Cardiac muscle cell (in vitro differentiated cells and primary cell): ENCODE measurements around the gene SNAPC4. TPM values are rescaled to one million over a fixed set of nuclear protein-coding genes. Genes with fewer than 3 reads are reported as not detected.
A peak's percentile ranks its signal among the peaks of the same experiment; 100 is the strongest.

Source experiments
- DNase-seq, 2 donors: peaks; one replicate each; pipeline versions ENCODE4 v3.0.0 to v3.0.0-alpha.2; 2010 to 2017; ENCODE audit warnings: low read depth in 1 of 2, low spot score in 1 of 2
- H3K27ac ChIP-seq: fragments of 200-600 bp; sonication (generic); 2 replicates; pipeline ENCODE4 v1.5.1; 2016
- H3K27me3 ChIP-seq: fragments of 200-600 bp; sonication (generic); 2 replicates; pipeline ENCODE4 v1.6.0; 2016; ENCODE audit warnings: control low read depth
- H3K36me3 ChIP-seq: fragments of 200-600 bp; sonication (generic); 2 replicates; pipeline ENCODE4 v1.5.1; 2016; ENCODE audit warnings: control low read depth
- H3K4me1 ChIP-seq: fragments of 200-600 bp; sonication (generic); 2 replicates; pipeline ENCODE4 v1.8.1; 2017; ENCODE audit warnings: low read depth, mild to moderate bottlenecking, mixed run types
- H3K4me3 ChIP-seq: fragments of 200-600 bp; sonication (generic); 2 replicates; pipeline ENCODE4 v1.5.1; 2016; ENCODE audit warnings: mild to moderate bottlenecking
- H3K9me3 ChIP-seq: fragments of 200-600 bp; sonication (generic); 2 replicates; pipeline ENCODE4 v1.5.1; 2017; ENCODE audit warnings: low read depth, mild to moderate bottlenecking, control low read depth
- CTCF ChIP-seq: IDR thresholded peaks from 2 replicates; pipeline ENCODE4 v1.5.1; 2012; ENCODE audit warnings: low read depth, mild to moderate bottlenecking, low read length
- polyA plus RNA-seq: library from polyadenylated mRNA; unstranded; fragments of >200 nt; fragmentation: Nextera tagmentation; extraction: Ambion mirVana; gene quantifications from 2 replicates; pipeline ENCODE4 v1.2.1, GENCODE V29; 2016
- total RNA-seq: library from RNA; depleted of rRNA; stranded (reverse); fragments of >200 nt; gene quantifications from 2 replicates; pipeline ENCODE4 v1.2.3, GENCODE V29; 2016

SNAPC4 gene
- total and polyA plus RNA-seq, 2 experiments from 2014 or later: 7.7 to 12.7 TPM

GRCh38 chr9:136361047-136361753 lies 38.8 kb downstream of the SNAPC4 start:
- no peaks in the 10 kb centered on the region for H3K4me1 ChIP-seq
- H3K27ac ChIP-seq: peak overlapping the region; percentile 42
- no peak for TF ChIP-seq CTCF
- H3K9me3 ChIP-seq: no peaks in the 10 kb centered on the region
- DNase-seq: no peak
- H3K36me3 ChIP-seq: peaks cover 10% of the 10 kb centered on the region
- H3K4me3 ChIP-seq: no peak overlapping the region
- H3K27me3 ChIP-seq: no peaks in the 10 kb centered on the region

- no peaks in the 10 kb centered on the region for H3K27me3 ChIP-seq
- H3K4me3 ChIP-seq: no peak overlapping the region
- peak overlapping the region; percentile 30 for H3K27ac ChIP-seq
- DNase-seq: no peak
- TF ChIP-seq CTCF: no peak
- H3K36me3 ChIP-seq: peaks cover 14% of the 10 kb centered on the region
- no peaks in the 10 kb centered on the region for H3K4me1 ChIP-seq
- H3K9me3 ChIP-seq: no peaks in the 10 kb centered on the region
Observed at GRCh38 chr9:136359774-136360718, 39.9 kb downstream of the SNAPC4 start.

- Histone ChIP-seq H3K36me3 (peaks cover 14% of the 10 kb centered on the region), H3K4me1 (peaks cover 9% of the 10 kb centered on the region), H3K27ac (no peak overlapping the region), H3K9me3 (no peaks in the 10 kb centered on the region), H3K4me3 (no peak overlapping the region), H3K27me3 (no peaks in the 10 kb centered on the region)
- DNase-seq: no peak
- TF ChIP-seq CTCF: no peak
Observed at GRCh38 chr9:136358888-136359287, 41.1 kb downstream of the SNAPC4 start.

- Histone ChIP-seq H3K27me3 (no peaks in the 10 kb centered on the region), H3K36me3 (peaks cover 14% of the 10 kb centered on the region), H3K4me1 (peaks cover 15% of the 10 kb centered on the region), H3K27ac (no peak overlapping the region), H3K4me3 (no peak overlapping the region), H3K9me3 (no peaks in the 10 kb centered on the region)
- DNase-seq: no peak
- TF ChIP-seq CTCF: no peak
Observed at GRCh38 chr9:136358016-136358415, 42.0 kb downstream of the SNAPC4 start.

- H3K27me3 ChIP-seq: no peaks in the 10 kb centered on the region
- no peak for TF ChIP-seq CTCF
- H3K9me3 ChIP-seq: no peaks in the 10 kb centered on the region
- H3K36me3 ChIP-seq: peaks cover 14% of the 10 kb centered on the region
- peaks cover 15% of the 10 kb centered on the region for H3K4me1 ChIP-seq
- H3K4me3 ChIP-seq: no peak overlapping the region
- no peak for DNase-seq
- H3K27ac ChIP-seq: no peak overlapping the region
Observed at GRCh38 chr9:136357202-136357725, 42.7 kb downstream of the SNAPC4 start.
